SU-DHL-6 (cell line): ENCODE data around the gene AMT.

Experiments used
- CTCF ChIP-seq: fragments of 200-600 bp; sonication (generic); IDR thresholded peaks from one replicate; pipeline ENCODE4 v1.5.1; 2017; ENCODE audit warnings: antibody characterized with exemption, mild to moderate bottlenecking, low read length, moderate library complexity; ENCODE audit not compliant: insufficient read depth, poor library complexity, severe bottlenecking
- EZH2phosphoT487 ChIP-seq: fragments of 200-600 bp; sonication (generic), shearing (Covaris generic); conservative IDR thresholded peaks from 2 replicates; pipeline ENCODE4 v1.6.1; 2018; ENCODE audit warnings: mild to moderate bottlenecking, antibody characterized with exemption, low read length, moderate library complexity, mixed read lengths

DNA sequence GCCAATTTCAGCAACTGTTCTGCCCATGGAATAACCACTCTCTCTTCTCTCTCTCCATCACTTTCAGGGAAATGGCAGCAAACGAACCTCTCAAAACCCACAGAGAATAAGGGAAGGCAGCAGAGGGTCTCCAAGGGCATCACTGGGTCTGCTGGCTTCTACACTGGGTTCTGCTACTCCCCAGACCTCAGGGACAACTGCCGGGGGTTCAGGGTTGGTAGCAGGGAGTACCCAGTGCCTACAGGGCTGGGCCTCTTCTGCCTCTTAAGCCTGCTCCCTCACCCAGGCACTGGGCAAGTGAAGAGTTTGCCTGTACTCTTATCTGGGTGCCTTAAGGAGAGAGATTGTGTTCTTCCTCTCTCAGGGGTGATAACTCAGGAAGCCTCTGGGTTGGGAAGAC is 7.5 kb downstream of the AMT start:
- TF ChIP-seq CTCF = no peak
- no peak for TF ChIP-seq EZH2phosphoT487
